ACC112 (cell line): ENCODE results near the gene PCSK4.
"Not testable (repeated sequence)": the region's sequence is repeated elsewhere in the genome, so short reads cannot be mapped to it uniquely, and the experiment has no call there.

ENCODE experiments used
- H2AFZ ChIP-seq: fragments of 200-600 bp; sonication (generic); one replicate; pipeline ENCODE4 v1.6.0; 2017; ENCODE audit warnings: antibody characterized with exemption, low read length; ENCODE audit not compliant: unreplicated experiment
- H3K27ac ChIP-seq: fragments of 200-600 bp; sonication (generic); 2 replicates; pipeline ENCODE4 v1.5.1; 2014; ENCODE audit warnings: low read depth, mild to moderate bottlenecking, antibody characterized with exemption, low read length, moderate library complexity
- H3K27me3 ChIP-seq: fragments of 200-600 bp; sonication (generic); 2 replicates; pipeline ENCODE4 v1.6.1; 2014; ENCODE audit warnings: mild to moderate bottlenecking, antibody characterized with exemption, low read length, moderate library complexity, mixed read lengths; ENCODE audit not compliant: insufficient read depth
- H3K36me3 ChIP-seq: fragments of 200-600 bp; sonication (generic); 2 replicates; pipeline ENCODE4 v1.6.1; 2016; ENCODE audit warnings: mild to moderate bottlenecking, antibody characterized with exemption, low read length, moderate library complexity, mixed read lengths; ENCODE audit not compliant: insufficient read depth
- H3K4me1 ChIP-seq: fragments of 200-600 bp; sonication (generic); one replicate; pipeline ENCODE4 v1.6.1; 2016; ENCODE audit warnings: low read length, mixed read lengths; ENCODE audit not compliant: insufficient read depth, unreplicated experiment, control insufficient read depth
- H3K4me3 ChIP-seq: fragments of 200-600 bp; sonication (generic); 2 replicates; pipeline ENCODE4 v1.5.1; 2014; ENCODE audit warnings: mild to moderate bottlenecking, low read depth, low read length
- H3K79me2 ChIP-seq: fragments of 200-600 bp; sonication (generic); one replicate; pipeline ENCODE4 v1.6.0; 2016; ENCODE audit warnings: low read length; ENCODE audit not compliant: control insufficient read depth, unreplicated experiment, insufficient read depth

PCSK4 gene

GRCh38 chr19:1503925-1504773 is 14.0 kb upstream of the PCSK4 start:
- Histone ChIP-seq H3K27ac (no peak overlapping the region), H3K4me1 (no peaks in the 10 kb centered on the region), H3K36me3 (no peaks in the 10 kb centered on the region), H3K4me3 (no peak overlapping the region), H3K27me3 (no peaks in the 10 kb centered on the region), H2AFZ (no peak overlapping the region), H3K79me2 (no peaks in the 10 kb centered on the region)

- peak overlapping the region; percentile 62 for H3K4me3 ChIP-seq
- H3K36me3 ChIP-seq, result no peaks in the 10 kb centered on the region
- no peak overlapping the region for H3K27ac ChIP-seq
- H3K4me1 ChIP-seq, result no peaks in the 10 kb centered on the region
- H2AFZ ChIP-seq, result peak overlapping the region; percentile 38
- H3K79me2 ChIP-seq, result no peaks in the 10 kb centered on the region
- no peaks in the 10 kb centered on the region for H3K27me3 ChIP-seq
These were observed 13.2 kb upstream of the PCSK4 start for GRCh38 chr19:1503089-1503924.

- Histone ChIP-seq H3K27ac (no peak overlapping the region), H3K4me1 (no peaks in the 10 kb centered on the region), H2AFZ (peak overlapping the region; percentile 38), H3K27me3 (no peaks in the 10 kb centered on the region), H3K79me2 (no peaks in the 10 kb centered on the region), H3K4me3 (peak overlapping the region; percentile 62), H3K36me3 (no peaks in the 10 kb centered on the region)
These were observed 12.4 kb upstream of the PCSK4 start for GRCh38 chr19:1502433-1503088.

GRCh38 chr19:1501200-1501595 is 11.0 kb upstream of the PCSK4 start:
- H3K79me2 ChIP-seq, result no peaks in the 10 kb centered on the region
- no peaks in the 10 kb centered on the region for H3K27me3 ChIP-seq
- no peaks in the 10 kb centered on the region for H3K36me3 ChIP-seq
- H3K27ac ChIP-seq, result no peak overlapping the region
- no peak overlapping the region for H3K4me3 ChIP-seq
- no peaks in the 10 kb centered on the region for H3K4me1 ChIP-seq
- no peak overlapping the region for H2AFZ ChIP-seq

GRCh38 chr19:1499231-1499630 is 9.1 kb upstream of the PCSK4 start:
- H2AFZ ChIP-seq, H3K4me3 ChIP-seq, H3K79me2 ChIP-seq, H3K4me1 ChIP-seq, H3K27me3 ChIP-seq, H3K36me3 ChIP-seq, H3K27ac ChIP-seq: not testable (repeated sequence)

GRCh38 chr19:1497578-1498235 is 7.6 kb upstream of the PCSK4 start:
- Histone ChIP-seq H3K4me1 (no peaks in the 10 kb centered on the region), H3K27ac (no peak overlapping the region), H3K4me3 (no peak overlapping the region), H3K27me3 (no peaks in the 10 kb centered on the region), H2AFZ (no peak overlapping the region), H3K36me3 (no peaks in the 10 kb centered on the region), H3K79me2 (no peaks in the 10 kb centered on the region)

- Histone ChIP-seq H3K36me3 (no peaks in the 10 kb centered on the region), H2AFZ (no peak overlapping the region), H3K27ac (no peak overlapping the region), H3K4me1 (no peaks in the 10 kb centered on the region), H3K4me3 (no peak overlapping the region), H3K27me3 (no peaks in the 10 kb centered on the region), H3K79me2 (no peaks in the 10 kb centered on the region)
These were observed 6.8 kb upstream of the PCSK4 start for GRCh38 chr19:1496714-1497577.

- Histone ChIP-seq H3K27me3 (peaks cover 6% of the 10 kb centered on the region; the same call in 1 of the 2 replicates), H3K79me2 (no peaks in the 10 kb centered on the region), H3K36me3 (no peaks in the 10 kb centered on the region), H3K4me3 (no peak overlapping the region), H2AFZ (no peak overlapping the region), H3K4me1 (no peaks in the 10 kb centered on the region), H3K27ac (no peak overlapping the region)
These were observed 5.9 kb upstream of the PCSK4 start for GRCh38 chr19:1495799-1496713.
